IMR-90 (cell line): ENCODE measurements around the gene ADD1. TPM values are rescaled to one million over a fixed set of nuclear protein-coding genes. Genes with fewer than 3 reads are reported as not detected.

Experiments
- ATAC-seq: fragments of 200-7000 bp; cut with Tn5 transposase; 2 replicates; pipeline ENCODE4 v1.9.1; 2020; ENCODE audit warnings: low read depth, mild to moderate bottlenecking, moderate library complexity
- BruUV-seq: library from RNA; stranded (reverse); fragments of 400-500 nt; replicated peaks from 2 replicates; lab custom pipeline; 2021; lab: Mats Ljungman, UMichigan
- CTCF ChIA-PET: fragments of 300-600 bp; formaldehyde crosslinking; extraction: SDS; loops from one replicate; lab custom pipeline; 2021; ENCODE audit warnings: antibody characterized with exemption; lab: Yijun Ruan, JAX
- POLR2A ChIA-PET: fragments of 300-600 bp; sonication (Branson Sonifier 250); formaldehyde crosslinking; loops from one replicate; lab custom pipeline; 2022; ENCODE audit warnings: antibody characterized with exemption; ENCODE audit not compliant: unreplicated experiment; lab: Charles Lee
- DNase-seq: peaks from one replicate; pipeline ENCODE4 v3.0.0; 2013
- H2AFZ ChIP-seq: replicated peaks from 2 replicates; pipeline ENCODE3; 2013; ENCODE audit warnings: low read length, mild to moderate bottlenecking; ENCODE audit not compliant: poor library complexity
- H2AK5ac ChIP-seq: 2 replicates; pipeline ENCODE4 v1.6.1; 2013; ENCODE audit warnings: low read depth, low read length, inconsistent platforms
- H2AK9ac ChIP-seq: replicated peaks from 2 replicates; pipeline ENCODE3; 2013; ENCODE audit warnings: mild to moderate bottlenecking, low read depth, low read length, moderate library complexity; ENCODE audit not compliant: poor library complexity
- H2BK120ac ChIP-seq: 2 replicates; pipeline ENCODE4 v1.6.1; 2013; ENCODE audit warnings: low read depth, low read length, inconsistent platforms
- H2BK15ac ChIP-seq: 3 replicates; pipeline ENCODE4 v1.6.1; 2013; ENCODE audit warnings: low read depth, low read length, inconsistent platforms
- H2BK20ac ChIP-seq: 2 replicates; pipeline ENCODE4 v1.6.1; 2013; ENCODE audit warnings: low read depth, mild to moderate bottlenecking, inconsistent platforms, low read length, moderate library complexity
- H2BK5ac ChIP-seq: 2 replicates; pipeline ENCODE4 v1.6.1; 2013; ENCODE audit warnings: mild to moderate bottlenecking, low read depth, low read length, inconsistent platforms; ENCODE audit not compliant: poor library complexity, severe bottlenecking
- H3K14ac ChIP-seq: replicated peaks from 2 replicates; pipeline ENCODE4 v1.6.1; 2013; ENCODE audit warnings: low read depth, low read length, inconsistent platforms
- H3K18ac ChIP-seq: 2 replicates; pipeline ENCODE4 v1.6.1; 2013; ENCODE audit warnings: low read depth, low read length, control low read depth
- H3K23ac ChIP-seq: 2 replicates; pipeline ENCODE4 v1.6.1; 2013; ENCODE audit warnings: low read depth, low read length, inconsistent platforms
- H3K27ac ChIP-seq: 2 replicates; pipeline ENCODE4 v1.5.1; 2013; ENCODE audit warnings: mild to moderate bottlenecking, control low read depth, low read length; ENCODE audit not compliant: insufficient read depth
- H3K27me3 ChIP-seq: 2 replicates; pipeline ENCODE4 v1.6.1; 2013; ENCODE audit warnings: low read length; ENCODE audit not compliant: control insufficient read depth, insufficient read depth
- H3K36me3 ChIP-seq: 2 replicates; pipeline ENCODE4 v1.6.1; 2013; ENCODE audit warnings: low read length, mixed read lengths; ENCODE audit not compliant: control insufficient read depth, insufficient read depth
- H3K4ac ChIP-seq: 2 replicates; pipeline ENCODE4 v1.6.1; 2013; ENCODE audit warnings: low read depth, low read length, inconsistent platforms
- H3K4me1 ChIP-seq: 2 replicates; pipeline ENCODE4 v1.6.1; 2013; ENCODE audit warnings: low read length, mixed read lengths; ENCODE audit not compliant: control insufficient read depth, insufficient read depth
- H3K4me2 ChIP-seq: 2 replicates; pipeline ENCODE4 v1.6.1; 2013; ENCODE audit warnings: low read depth, mild to moderate bottlenecking, control low read depth, low read length, moderate library complexity
- H3K4me3 ChIP-seq: 2 replicates; pipeline ENCODE4 v1.5.1; 2013; ENCODE audit warnings: low read depth, mild to moderate bottlenecking, control low read depth, low read length, moderate library complexity; ENCODE audit not compliant: insufficient read depth
- H3K56ac ChIP-seq: 2 replicates; pipeline ENCODE4 v1.6.1; 2013; ENCODE audit warnings: low read length, inconsistent platforms; ENCODE audit not compliant: insufficient read depth; ENCODE audit errors: extremely low read depth
- H3K79me1 ChIP-seq, 2 experiments: 2 replicates each; pipeline ENCODE4 v1.6.1; 2013; ENCODE audit warnings: low read length in 2 of 2, inconsistent platforms in 1 of 2, low read depth in 1 of 2
- H3K9ac ChIP-seq: 2 replicates; pipeline ENCODE4 v1.6.1; 2013; ENCODE audit warnings: low read depth, low read length, control low read depth
- H3K9me1 ChIP-seq: 2 replicates; pipeline ENCODE4 v1.6.1; 2013; ENCODE audit warnings: low read length, inconsistent platforms; ENCODE audit not compliant: insufficient read depth
- H3K9me3 ChIP-seq: 2 replicates; pipeline ENCODE4 v1.6.1; 2013; ENCODE audit warnings: low read length; ENCODE audit not compliant: control insufficient read depth, insufficient read depth
- H4K20me1 ChIP-seq: 2 replicates; pipeline ENCODE4 v1.6.1; 2013; ENCODE audit warnings: low read length, inconsistent platforms; ENCODE audit not compliant: insufficient read depth
- H4K5ac ChIP-seq: 2 replicates; pipeline ENCODE4 v1.6.1; 2013; ENCODE audit warnings: mild to moderate bottlenecking, low read depth, low read length, control low read depth
- H4K8ac ChIP-seq, 2 experiments: 2 replicates each; pipeline ENCODE4 v1.6.1; 2013; ENCODE audit warnings: low read depth in 2 of 2, low read length in 2 of 2, control low read depth in 1 of 2, inconsistent platforms in 1 of 2
- H4K91ac ChIP-seq: 2 replicates; pipeline ENCODE4 v1.6.1; 2013; ENCODE audit warnings: low read depth, low read length, inconsistent platforms; ENCODE audit not compliant: insufficient read depth
- BHLHE40 ChIP-seq: fragments of 150-350 bp; IDR thresholded peaks from 2 replicates; pipeline ENCODE4 v1.6.1; 2016; ENCODE audit warnings: mild to moderate bottlenecking, low read depth, low read length
- CEBPB ChIP-seq: IDR thresholded peaks from 2 replicates; pipeline ENCODE4 v1.6.1; 2012; ENCODE audit warnings: low read depth, low read length, improper control_type of control experiment
- CHD1 ChIP-seq: IDR thresholded peaks from 2 replicates; pipeline ENCODE4 v1.6.1; 2012; ENCODE audit warnings: low read depth, low read length, improper control_type of control experiment
- CTCF ChIP-seq: conservative IDR thresholded peaks from 2 replicates; pipeline ENCODE4 v1.5.1; 2012; ENCODE audit warnings: mild to moderate bottlenecking, low read depth, low read length, improper control_type of control experiment
- ELK1 ChIP-seq: fragments of 150-350 bp; IDR thresholded peaks from 2 replicates; pipeline ENCODE4 v1.6.1; 2016; ENCODE audit warnings: low read depth, mild to moderate bottlenecking, low read length, moderate library complexity, borderline replicate concordance
- FOS ChIP-seq: fragments of 150-350 bp; IDR thresholded peaks from 2 replicates; pipeline ENCODE4 v1.6.1; 2016; ENCODE audit warnings: low read depth, low read length
- MAFK ChIP-seq: IDR thresholded peaks from 2 replicates; pipeline ENCODE4 v1.6.1; 2012; ENCODE audit warnings: low read depth, low read length, improper control_type of control experiment
- MAZ ChIP-seq: IDR thresholded peaks from 2 replicates; pipeline ENCODE4 v1.6.1; 2012; ENCODE audit warnings: low read depth, mild to moderate bottlenecking, low read length, improper control_type of control experiment, moderate library complexity, borderline replicate concordance
- MXI1 ChIP-seq: IDR thresholded peaks from 2 replicates; pipeline ENCODE4 v1.6.1; 2012; ENCODE audit warnings: low read depth, mild to moderate bottlenecking, low read length, moderate library complexity, borderline replicate concordance
- NFE2L2 ChIP-seq: fragments of 150-350 bp; IDR thresholded peaks from 2 replicates; pipeline ENCODE4 v1.6.1; 2016; ENCODE audit warnings: low read depth, mild to moderate bottlenecking, low read length
- POLR2A ChIP-seq: IDR thresholded peaks from 2 replicates; pipeline ENCODE4 v1.6.1; 2012; ENCODE audit warnings: mild to moderate bottlenecking, low read depth, low read length
- RAD21 ChIP-seq: IDR thresholded peaks from 2 replicates; pipeline ENCODE4 v1.6.1; 2012; ENCODE audit warnings: low read length, improper control_type of control experiment
- RCOR1 ChIP-seq: IDR thresholded peaks from 2 replicates; pipeline ENCODE4 v1.6.1; 2012; ENCODE audit warnings: mild to moderate bottlenecking, low read length, improper control_type of control experiment; ENCODE audit not compliant: insufficient replicate concordance
- RFX5 ChIP-seq: IDR thresholded peaks from 2 replicates; pipeline ENCODE4 v1.8.0; 2012; ENCODE audit warnings: low read depth, mild to moderate bottlenecking, low read length, moderate library complexity
- SMC3 ChIP-seq: fragments of 150-350 bp; IDR thresholded peaks from 2 replicates; pipeline ENCODE4 v1.6.1; 2016; ENCODE audit warnings: low read depth, mild to moderate bottlenecking, antibody characterized with exemption, low read length, moderate library complexity
- USF2 ChIP-seq: fragments of 150-350 bp; IDR thresholded peaks from 2 replicates; pipeline ENCODE4 v1.6.1; 2017; ENCODE audit warnings: mild to moderate bottlenecking, antibody characterized with exemption, low read length, low read depth
- WGBS, 2 experiments: methylation state at CpG; one replicate each; pipeline versions ENCODE4 v1.1.5 to v1.1.7; 2013; ENCODE audit warnings: missing lambda C conversion rate in 2 of 2; ENCODE audit not compliant: insufficient read length in 1 of 2; ENCODE audit errors: extremely low coverage in 2 of 2; 5-methylcytosine and 5-hydroxymethylcytosine counted together
- dilution Hi-C: fragments of 300-500 bp; cut with HindIII; formaldehyde crosslinking; loops from one replicate; pipeline ENCODE4 v1.14.3; 2018; ENCODE audit warnings: low sequenced_read_pairs; ENCODE audit not compliant: unreplicated experiment
- in situ Hi-C: fragments of 300-500 bp; cut with MboI; formaldehyde crosslinking; loops from 3 replicates; pipeline ENCODE4 v1.14.3; 2019; ENCODE audit warnings: low sequenced_read_pairs, inconsistent platforms, mixed read lengths
- intact Hi-C: fragments of 100-400 bp; cut with micrococcal nuclease; formaldehyde crosslinking; loops from 2 replicates; pipeline ENCODE4 v1.10.0; 2022
- polyA plus RNA-seq, 3 experiments: library from polyadenylated mRNA; depleted of rRNA; stranded (reverse); fragments of >200 nt; gene quantifications; 2 replicates each; pipeline ENCODE4 v1.2.3, GENCODE V29; 2012; ENCODE audit warnings: low replicate concordance in 1 of 3
- total RNA-seq: library from RNA; depleted of rRNA; stranded (reverse); fragments of >200 nt; gene quantifications from 2 replicates; pipeline ENCODE4 v1.2.3, GENCODE V29; 2012

The ADD1 gene
- total and polyA plus RNA-seq, 2 of the 4 experiments (the other 2 are of a cell fraction) = 122 to 215 TPM

GRCh38 chr4:2823671-2824328 lies 19.8 kb upstream of the ADD1 start:
- Histone ChIP-seq H2BK15ac (no peak overlapping the region), H3K23ac (no peak overlapping the region), H4K8ac (no peak overlapping the region), H4K91ac (no peak overlapping the region), H3K36me3 (peaks cover 74% of the 10 kb centered on the region), H3K14ac (no peak overlapping the region), H2BK5ac (no peak overlapping the region), H2AFZ (no peak overlapping the region), H4K5ac (no peak overlapping the region), H2AK5ac (no peak overlapping the region), H2BK20ac (no peak overlapping the region), H4K20me1 (peaks cover 12% of the 10 kb centered on the region; the same call in 1 of the 2 replicates), H3K4ac (no peak overlapping the region), H2AK9ac (no peak overlapping the region), H3K9me1 (peaks cover 30% of the 10 kb centered on the region), H3K9ac (no peak overlapping the region), H3K27me3 (no peaks in the 10 kb centered on the region), H3K4me1 (peaks cover 6% of the 10 kb centered on the region), H3K27ac (no peak overlapping the region), H3K56ac (no peak overlapping the region), H3K4me3 (no peak overlapping the region), H3K18ac (no peak overlapping the region), H3K9me3 (no peaks in the 10 kb centered on the region), H3K4me2 (no peak overlapping the region), H3K79me1 (peaks cover 17 to 54% of the 10 kb centered on the region in 2 experiments), H2BK120ac (no peak overlapping the region)
- 82% methylated on average over 6 of the region's 14 CpGs; no CpG with 5 or more reads in 1 of the 2 experiments for WGBS, 2 experiments
- in situ Hi-C loops = no loop called here
- ChIA-PET CTCF (no interaction called here), POLR2A (no interaction called here)
- ATAC-seq (no peak), DNase-seq (no peak)
- dilution Hi-C loops = no loop called here
- no TSS peak for BruUV-seq
- TF ChIP-seq BHLHE40 = no peak
- no peak for TF ChIP-seq CEBPB
- TF ChIP-seq ELK1 = no peak
- TF ChIP-seq MAZ = no peak
- no peak for TF ChIP-seq RFX5
- no peak for TF ChIP-seq RAD21
- TF ChIP-seq NFE2L2 = no peak
- TF ChIP-seq MAFK = no peak
- no peak for TF ChIP-seq SMC3
- no peak for TF ChIP-seq CHD1
- no peak for TF ChIP-seq POLR2A
- TF ChIP-seq FOS = no peak
- no peak for TF ChIP-seq CTCF
- TF ChIP-seq RCOR1 = no peak
- TF ChIP-seq USF2 = no peak
- no peak for TF ChIP-seq MXI1
- intact Hi-C loops = no loop called here
